H1 (cell line): ENCODE data around the gene GLI1. TPM values are rescaled to one million over a fixed set of nuclear protein-coding genes. Genes with fewer than 3 reads are reported as not detected.

ENCODE experiments used
- CBX8 ChIP-seq: fragments of 300-800, 300-1000 bp; sonication (generic); IDR thresholded peaks from 2 replicates; pipeline ENCODE4 v1.7.1; 2016; ENCODE audit warnings: low read depth, low read length, borderline replicate concordance
- EZH2 ChIP-seq: fragments of 200-600 bp; sonication (generic); IDR thresholded peaks from 2 replicates; pipeline ENCODE4 v1.7.1; 2012; ENCODE audit warnings: low read depth, mild to moderate bottlenecking, moderate library complexity, low read length, inconsistent platforms; ENCODE audit not compliant: severe bottlenecking
- SP2 ChIP-seq: IDR thresholded peaks from 2 replicates; pipeline ENCODE4 v1.6.1; 2012; ENCODE audit warnings: mild to moderate bottlenecking, low read length, inconsistent platforms
- polyA plus RNA-seq, 7 experiments: library from polyadenylated mRNA; depleted of rRNA in 3 of 7; stranded (reverse) in 5 of 7; unstranded in 2 of 7; fragments of >200 nt in 5 of 7; fragments of 200-250 nt in 2 of 7; gene quantifications; 1 replicate in 5 of 7; 2 replicates in 1 of 7; 4 replicates in 1 of 7; pipeline versions ENCODE4 v1.2.1 to v1.2.3, GENCODE V29; 2011 to 2013; ENCODE audit warnings: missing spikeins in 2 of 7, mixed read lengths in 2 of 7
- total RNA-seq: library from RNA; stranded (reverse); fragmentation: NEBNext Ultra II Directional; extraction: Animal tissue kit (Norgen Biotek cat#: 25700); gene quantifications from 2 replicates; pipeline ENCODE4 v1.2.1, GENCODE V29; 2021

The GLI1 gene
- total and polyA plus RNA-seq, 2 of the 8 experiments (the other 6 are each of a cell fraction or from before 2014, with no cell fraction given) = 23.5 to 25.3 TPM

- TF ChIP-seq EZH2 = no peak
- no peak for TF ChIP-seq CBX8
- TF ChIP-seq SP2 = no peak
These were observed 12.1 kb downstream of the GLI1 start (continued) for GRCh38 chr12:57471661-57472060.
